HEK293 (cell line): ENCODE data around the gene PLCG2.

Source experiments
- CTCF ChIA-PET: fragments of 350-600 bp; formaldehyde crosslinking; extraction: SDS; loops from one replicate; lab custom pipeline; 2021; ENCODE audit warnings: antibody characterized with exemption; lab: Yijun Ruan, JAX
- POLR2A ChIA-PET: fragments of 300-600 bp; formaldehyde crosslinking; extraction: SDS; loops from one replicate; lab custom pipeline; 2020; ENCODE audit warnings: antibody characterized with exemption, inconsistent platforms; lab: Yijun Ruan, JAX
- H3K27ac ChIP-seq: fragments of 200-500 bp; sonication (Bioruptor generic); 2 replicates; pipeline ENCODE4 v1.5.1; 2014; ENCODE audit warnings: low read depth, low read length, control low read depth, inconsistent platforms; ENCODE audit errors: extremely low read depth
- H3K36me3 ChIP-seq, 2 experiments: fragments of 200-500 bp in 1 of 2; sonication (Bioruptor generic) in 1 of 2; 1 replicate in 1 of 2; 2 replicates in 1 of 2; pipeline ENCODE4 v1.5.1; 2014 to 2017; ENCODE audit warnings: inconsistent platforms in 2 of 2, low read length in 2 of 2; ENCODE audit not compliant: control insufficient read depth in 2 of 2, insufficient read depth in 1 of 2
- H3K4me1 ChIP-seq: fragments of 200-500 bp; sonication (Bioruptor generic); 2 replicates; pipeline ENCODE4 v1.5.1; 2014; ENCODE audit warnings: mild to moderate bottlenecking, low read length, inconsistent platforms; ENCODE audit not compliant: control insufficient read depth, insufficient read depth
- H3K4me3 ChIP-seq: 2 replicates; pipeline ENCODE4 v1.5.1; 2011; ENCODE audit warnings: low read depth, mild to moderate bottlenecking, control low read depth, low read length, moderate library complexity
- H3K9me3 ChIP-seq: fragments of 200-500 bp; sonication (Bioruptor generic); 2 replicates; pipeline ENCODE4 v1.5.1; 2014; ENCODE audit warnings: low read depth, low read length, inconsistent platforms; ENCODE audit not compliant: control insufficient read depth, insufficient read depth
- AEBP2 ChIP-seq: fragments of 450-650 bp; formaldehyde crosslinking; IDR thresholded peaks from 2 replicates; pipeline ENCODE4 v1.5.1; 2016; ENCODE audit warnings: missing biosample characterization, missing genetic modification characterization, borderline replicate concordance
- ATF2 ChIP-seq: fragments of 450-650 bp; formaldehyde crosslinking; IDR thresholded peaks from 2 replicates; pipeline ENCODE4 v1.5.1; 2016; ENCODE audit warnings: missing biosample characterization, missing genetic modification characterization, low read depth
- PATZ1 ChIP-seq: fragments of 450-650 bp; formaldehyde crosslinking; IDR thresholded peaks from 2 replicates; pipeline ENCODE4 v1.5.1; 2016; ENCODE audit warnings: missing biosample characterization, missing genetic modification characterization
- PRDM10 ChIP-seq: fragments of 450-650 bp; formaldehyde crosslinking; IDR thresholded peaks from 2 replicates; pipeline ENCODE4 v1.5.1; 2016; ENCODE audit warnings: missing biosample characterization, missing genetic modification characterization
- ZNF133 ChIP-seq: fragments of 450-650 bp; formaldehyde crosslinking; IDR thresholded peaks from 2 replicates; pipeline ENCODE4 v1.5.1; 2016; ENCODE audit warnings: missing biosample characterization, missing genetic modification characterization
- ZNF302 ChIP-seq: fragments of 450-650 bp; formaldehyde crosslinking; IDR thresholded peaks from 2 replicates; pipeline ENCODE4 v1.5.1; 2016; ENCODE audit warnings: missing biosample characterization, missing genetic modification characterization, low read depth
- ZNF311 ChIP-seq: fragments of 450-650 bp; formaldehyde crosslinking; IDR thresholded peaks from 2 replicates; pipeline ENCODE4 v1.5.1; 2017; ENCODE audit warnings: missing biosample characterization, missing genetic modification characterization, borderline replicate concordance
- ZNF324 ChIP-seq: fragments of 450-650 bp; formaldehyde crosslinking; IDR thresholded peaks from 2 replicates; pipeline ENCODE4 v1.5.1; 2016; ENCODE audit warnings: missing biosample characterization, missing genetic modification characterization
- ZNF426 ChIP-seq: fragments of 450-650 bp; formaldehyde crosslinking; IDR thresholded peaks from 2 replicates; pipeline ENCODE4 v1.5.1; 2017; ENCODE audit warnings: missing biosample characterization, missing genetic modification characterization, mild to moderate bottlenecking, inconsistent platforms, moderate library complexity
- ZNF473 ChIP-seq: fragments of 450-650 bp; formaldehyde crosslinking; IDR thresholded peaks from 2 replicates; pipeline ENCODE4 v1.5.1; 2017; ENCODE audit warnings: missing biosample characterization, missing genetic modification characterization
- ZNF518A ChIP-seq: fragments of 450-650 bp; formaldehyde crosslinking; conservative IDR thresholded peaks from 2 replicates; pipeline ENCODE4 v1.5.1; 2016; ENCODE audit warnings: low read depth, missing biosample characterization, missing genetic modification characterization
- ZNF585B ChIP-seq: fragments of 450-650 bp; formaldehyde crosslinking; IDR thresholded peaks from 2 replicates; pipeline ENCODE4 v1.5.1; 2016; ENCODE audit warnings: missing biosample characterization, missing genetic modification characterization
- ZNF645 ChIP-seq: fragments of 450-650 bp; formaldehyde crosslinking; IDR thresholded peaks from 2 replicates; pipeline ENCODE4; 2016; ENCODE audit warnings: missing biosample characterization, missing genetic modification characterization
- ZNF664 ChIP-seq: fragments of 450-650 bp; formaldehyde crosslinking; IDR thresholded peaks from 2 replicates; pipeline ENCODE4 v1.5.1; 2016; ENCODE audit warnings: missing biosample characterization, missing genetic modification characterization
- ZNF677 ChIP-seq: fragments of 450-650 bp; IDR thresholded peaks from 2 replicates; pipeline ENCODE4 v1.5.0; 2018; ENCODE audit warnings: missing biosample characterization, mild to moderate bottlenecking, missing genetic modification characterization, moderate library complexity
- ZNF792 ChIP-seq: fragments of 450-650 bp; formaldehyde crosslinking; IDR thresholded peaks from 2 replicates; pipeline ENCODE4 v1.5.1; 2016; ENCODE audit warnings: missing biosample characterization, missing genetic modification characterization
- ZNF830 ChIP-seq: fragments of 450-650 bp; IDR thresholded peaks from 2 replicates; pipeline ENCODE4 v1.5.0; 2018; ENCODE audit warnings: missing biosample characterization, missing genetic modification characterization, low read depth, mild to moderate bottlenecking, moderate library complexity
- ZXDB ChIP-seq: fragments of 450-650 bp; formaldehyde crosslinking; IDR thresholded peaks from 2 replicates; pipeline ENCODE4 v1.5.1; 2016; ENCODE audit warnings: missing biosample characterization, missing genetic modification characterization

The PLCG2 gene

GRCh38 chr16:81942007-81942601 lies 163.0 kb downstream of the PLCG2 start:
- ChIA-PET CTCF (interaction anchor here (0.8 to 4.2 kb wide), 8 partner anchors 11 to 514 kb away, joined by 3 to 30 read pairs (median 4); no protein-coding TSS in a partner anchor), POLR2A (no interaction called here)
- Histone ChIP-seq H3K4me3 (no peak overlapping the region), H3K4me1 (no peaks in the 10 kb centered on the region), H3K36me3 (peaks cover 0 to 5% of the 10 kb centered on the region in 2 experiments; a peak in 1 of 3 replicates), H3K9me3 (no peaks in the 10 kb centered on the region), H3K27ac (no peak overlapping the region)
- TF ChIP-seq ZNF518A (tag by site-specific recombination) (no peak), ZNF792 (tag by site-specific recombination) (no peak), ZNF311 (tag by site-specific recombination) (no peak), ZNF677 (tag by site-specific recombination) (no peak), PATZ1 (tag by site-specific recombination) (no peak), ZNF830 (tag by site-specific recombination) (no peak), AEBP2 (tag by site-specific recombination) (no peak), ZNF473 (no peak), PRDM10 (no peak), ZNF645 (no peak), ZNF426 (no peak), ZNF133 (tag by site-specific recombination) (no peak), ATF2 (tag by site-specific recombination) (no peak), ZNF585B (no peak), ZNF664 (tag by site-specific recombination) (no peak), ZNF324 (tag by site-specific recombination) (no peak), ZNF302 (tag by site-specific recombination) (no peak), ZXDB (tag by site-specific recombination) (no peak)
